Endothelial cell of umbilical vein (primary cell): ENCODE results near the gene ARHGEF12. TPM values are rescaled to one million over a fixed set of nuclear protein-coding genes. Genes with fewer than 3 reads are reported as not detected.

Experiments
- BruUV-seq: library from RNA; stranded (reverse); fragments of 400-500 nt; replicated peaks from 2 replicates; lab custom pipeline; 2021; lab: Mats Ljungman, UMichigan
- CTCF ChIA-PET: fragments of 300-600, 350-600 bp; sonication (Branson Sonifier 250); formaldehyde crosslinking; loops from one replicate; lab custom pipeline; 2021; ENCODE audit warnings: antibody characterized with exemption, inconsistent platforms; lab: Charles Lee
- POLR2A ChIA-PET: fragments of 300-600, 350-600 bp; sonication (Branson Sonifier 250); formaldehyde crosslinking; loops from one replicate; lab custom pipeline; 2021; ENCODE audit warnings: antibody characterized with exemption, inconsistent platforms; lab: Charles Lee
- DNase-seq: peaks from one replicate; pipeline ENCODE4 v3.0.0-alpha.2; 2011; ENCODE audit warnings: low read depth, low spot score
- FAIRE-seq: peaks from 2 replicates; lab custom pipeline; 2011; peaks lifted over from hg19 to GRCh38; lab: Jason Lieb, UNC
- H2AFZ ChIP-seq: 2 replicates; pipeline ENCODE4 v1.6.0; 2012; ENCODE audit warnings: low read depth, low read length, control low read depth, inconsistent platforms
- H3K27ac ChIP-seq: 2 replicates; pipeline ENCODE4 v1.5.1; 2011; ENCODE audit warnings: low read depth, mild to moderate bottlenecking, control low read depth, low read length, moderate library complexity; ENCODE audit not compliant: insufficient read depth
- H3K27me3 ChIP-seq, 2 experiments: 2 replicates each; pipeline versions ENCODE4 v1.6.0 to v1.6.1; 2011; ENCODE audit warnings: low read length in 2 of 2, mixed read lengths in 1 of 2; ENCODE audit not compliant: control insufficient read depth in 2 of 2, insufficient read depth in 2 of 2
- H3K36me3 ChIP-seq, 2 experiments: 2 replicates in 1 of 2; 3 replicates in 1 of 2; pipeline ENCODE4 v1.5.1; 2011; ENCODE audit warnings: low read length in 2 of 2, mild to moderate bottlenecking in 1 of 2, moderate library complexity in 1 of 2; ENCODE audit not compliant: control insufficient read depth in 2 of 2, insufficient read depth in 2 of 2; ENCODE audit errors: extremely low read depth in 1 of 2
- H3K4me1 ChIP-seq: 3 replicates; pipeline ENCODE4 v1.5.1; 2011; ENCODE audit warnings: mild to moderate bottlenecking, low read length; ENCODE audit not compliant: control insufficient read depth, insufficient read depth; ENCODE audit errors: extremely low read depth
- H3K4me2 ChIP-seq: 2 replicates; pipeline ENCODE4 v1.6.1; 2011; ENCODE audit warnings: low read length, control low read depth, mixed read lengths; ENCODE audit not compliant: insufficient read depth
- H3K4me3 ChIP-seq, 3 experiments: fragments of 200-600 bp in 1 of 3; sonication (generic), shearing (Covaris generic) in 1 of 3; replicated peaks in 1 of 3; 2 replicates each; pipeline ENCODE4 v1.5.1; 2011 to 2016; ENCODE audit warnings: control low read depth in 3 of 3, low read length in 3 of 3, mild to moderate bottlenecking in 2 of 3, inconsistent platforms in 1 of 3, low read depth in 1 of 3, moderate library complexity in 1 of 3; ENCODE audit not compliant: insufficient read depth in 1 of 3
- H3K79me2 ChIP-seq: 2 replicates; pipeline ENCODE4 v1.6.0; 2012; ENCODE audit warnings: low read length, inconsistent platforms; ENCODE audit not compliant: control insufficient read depth, insufficient read depth
- H3K9ac ChIP-seq: replicated peaks from 2 replicates; pipeline ENCODE3; 2011; ENCODE audit warnings: low read length, control low read depth; ENCODE audit not compliant: insufficient read depth; ENCODE audit errors: extremely low read depth
- H3K9me1 ChIP-seq: replicated peaks from 3 replicates; pipeline ENCODE4 v1.6.0; 2011; ENCODE audit warnings: mild to moderate bottlenecking, low read length; ENCODE audit not compliant: control insufficient read depth, insufficient read depth; ENCODE audit errors: extremely low read depth
- H3K9me3 ChIP-seq: replicated peaks from 2 replicates; pipeline ENCODE4 v1.5.1; 2012; ENCODE audit warnings: low read length, inconsistent platforms; ENCODE audit not compliant: control insufficient read depth, insufficient read depth
- H4K20me1 ChIP-seq: replicated peaks from 2 replicates; pipeline ENCODE3; 2011; ENCODE audit warnings: mild to moderate bottlenecking, low read length; ENCODE audit not compliant: control insufficient read depth, insufficient read depth; ENCODE audit errors: extremely low read depth
- CTCF ChIP-seq, 2 donors: IDR thresholded peaks; 1 replicate in 1 of 2; 2 replicates in 1 of 2; pipeline ENCODE4 v1.5.1; 2011; ENCODE audit warnings: low read length in 2 of 2, mild to moderate bottlenecking in 2 of 2, moderate library complexity in 2 of 2, control low read depth in 1 of 2, inconsistent platforms in 1 of 2, low read depth in 1 of 2; ENCODE audit not compliant: insufficient read depth in 1 of 2; ENCODE audit errors: extremely low read depth in 1 of 2
- EZH2 ChIP-seq: IDR thresholded peaks from 2 replicates; pipeline ENCODE4 v1.6.1; 2012; ENCODE audit warnings: borderline replicate concordance, low read depth, mild to moderate bottlenecking, moderate library complexity, low read length, inconsistent platforms; ENCODE audit not compliant: severe bottlenecking
- FOS ChIP-seq: IDR thresholded peaks from 2 replicates; pipeline ENCODE4 v1.6.1; 2011; ENCODE audit warnings: mild to moderate bottlenecking, low read length, moderate library complexity, borderline replicate concordance; ENCODE audit not compliant: insufficient read depth
- GATA2 ChIP-seq: IDR thresholded peaks from 2 replicates; pipeline ENCODE4 v1.7.0; 2011; ENCODE audit warnings: low read depth, mild to moderate bottlenecking, moderate library complexity, mixed read lengths, low read length; ENCODE audit not compliant: insufficient read length, insufficient read depth
- JUN ChIP-seq: IDR thresholded peaks from 2 replicates; pipeline ENCODE4 v1.6.1; 2011; ENCODE audit warnings: borderline replicate concordance, low read depth; ENCODE audit not compliant: insufficient read length, insufficient read depth
- MAX ChIP-seq: IDR thresholded peaks from 2 replicates; pipeline ENCODE4 v1.6.1; 2011; ENCODE audit not compliant: insufficient read depth, insufficient read length
- MYC ChIP-seq: IDR thresholded peaks from one replicate; pipeline ENCODE4 v1.6.1; 2011; ENCODE audit warnings: mild to moderate bottlenecking, low read depth, low read length
- POLR2A ChIP-seq: IDR thresholded peaks from 2 replicates; pipeline ENCODE4 v1.6.1; 2012; ENCODE audit warnings: low read depth, mild to moderate bottlenecking, control low read depth, low read length
- POLR2AphosphoS5 ChIP-seq: IDR thresholded peaks from 2 replicates; pipeline ENCODE4 v1.6.1; 2012; ENCODE audit warnings: low read depth, mild to moderate bottlenecking, control low read depth, low read length, moderate library complexity; ENCODE audit not compliant: insufficient read depth
- dilution Hi-C: fragments of 300-500 bp; cut with MboI; formaldehyde crosslinking; loops from one replicate; pipeline ENCODE4 v1.15.0; 2019; ENCODE audit warnings: low sequenced_read_pairs; ENCODE audit not compliant: extremely low pct_ligation_motif_present
- intact Hi-C: fragments of 100-400 bp; cut with micrococcal nuclease; formaldehyde crosslinking; loops from one replicate; pipeline ENCODE4 v1.10.0; 2022
- polyA plus RNA-seq, 4 experiments: library from polyadenylated mRNA; depleted of rRNA in 3 of 4; stranded (reverse) in 3 of 4; unstranded in 1 of 4; fragments of >200 nt; gene quantifications; 2 replicates each; pipeline versions ENCODE4 v1.2.1 to v1.2.3, GENCODE V29; 2011 to 2012; ENCODE audit warnings: missing spikeins in 1 of 4
- total RNA-seq: library from RNA; stranded (reverse); gene quantifications from 2 replicates; pipeline ENCODE4 v1.2.3, GENCODE V29; 2021

The ARHGEF12 gene
- total and polyA plus RNA-seq, 2 donors (not counting 3 experiments of a cell fraction or from before 2014, with no cell fraction given), result 20.9 to 125 TPM

- TF ChIP-seq GATA2, result no peak
- no peak for TF ChIP-seq POLR2A
- no peak for TF ChIP-seq CTCF (IDR thresholded peaks at IDR 0.05; ENCODE audit: extremely low read depth in 1 of 2, insufficient read depth in 1 of 2, low read depth in 1 of 2, low read length in 2 of 2)
- TF ChIP-seq FOS, result no peak
- no peak for TF ChIP-seq JUN
- TF ChIP-seq POLR2AphosphoS5, result no peak
- TF ChIP-seq MAX, result no peak
- no peak for TF ChIP-seq MYC
- no peak for TF ChIP-seq EZH2
- Histone ChIP-seq H3K9me1 (no peaks in the 10 kb centered on the region), H3K27ac (no peak overlapping the region), H3K27me3 (no peaks in the 10 kb centered on the region), H3K36me3 (peaks cover 2 to 4% of the 10 kb centered on the region in 2 experiments), H3K4me2 (no peak overlapping the region), H3K9me3 (no peaks in the 10 kb centered on the region), H4K20me1 (no peaks in the 10 kb centered on the region), H3K4me1 (peaks cover 20% of the 10 kb centered on the region), H3K9ac (no peak overlapping the region), H3K4me3 (no peak overlapping the region), H3K79me2 (peaks cover 2% of the 10 kb centered on the region), H2AFZ (no peak overlapping the region)
- no peak for FAIRE-seq
- BruUV-seq, result no TSS peak
- intact Hi-C loops (loop anchor here (2.0 kb wide), 1 partner anchor 34 kb away; no protein-coding TSS in a partner anchor), dilution Hi-C loops (no loop called here)
- ChIA-PET CTCF (interaction anchor here (1.2 to 2.4 kb wide), 4 partner anchors 24 to 89 kb away, joined by 3 to 9 read pairs (median 5); partner anchors contain the start of gene ARHGEF12), POLR2A (interaction anchor here (0.7 kb wide), 1 partner anchor 10 kb away, joined by 4 read pairs; no protein-coding TSS in a partner anchor)
- DNase-seq, result no peak
Observed at GRCh38 chr11:120424970-120425332, 88.7 kb downstream of the ARHGEF12 start.
